Measurements from ENCODE around the gene GCLM.
"Not testable (repeated sequence)": the region's sequence is repeated elsewhere in the genome, so short reads cannot be mapped to it uniquely, and the experiment has no call there.

GCLM gene

GRCh38 chr1:93909146-93910050 is at the start of gene GCLM:
Gene GCLM (minus strand): TSS chr1:93909430. CDS start chr1:93909163, 267 bp downstream.
- peak; percentile 96 for DNase-seq (ENCODE audit: low spot score)

GRCh38 chr1:93958726-93959100 is 49.5 kb upstream of the GCLM start:
- DNase-seq (ENCODE audit: low spot score): no peak

DNA sequence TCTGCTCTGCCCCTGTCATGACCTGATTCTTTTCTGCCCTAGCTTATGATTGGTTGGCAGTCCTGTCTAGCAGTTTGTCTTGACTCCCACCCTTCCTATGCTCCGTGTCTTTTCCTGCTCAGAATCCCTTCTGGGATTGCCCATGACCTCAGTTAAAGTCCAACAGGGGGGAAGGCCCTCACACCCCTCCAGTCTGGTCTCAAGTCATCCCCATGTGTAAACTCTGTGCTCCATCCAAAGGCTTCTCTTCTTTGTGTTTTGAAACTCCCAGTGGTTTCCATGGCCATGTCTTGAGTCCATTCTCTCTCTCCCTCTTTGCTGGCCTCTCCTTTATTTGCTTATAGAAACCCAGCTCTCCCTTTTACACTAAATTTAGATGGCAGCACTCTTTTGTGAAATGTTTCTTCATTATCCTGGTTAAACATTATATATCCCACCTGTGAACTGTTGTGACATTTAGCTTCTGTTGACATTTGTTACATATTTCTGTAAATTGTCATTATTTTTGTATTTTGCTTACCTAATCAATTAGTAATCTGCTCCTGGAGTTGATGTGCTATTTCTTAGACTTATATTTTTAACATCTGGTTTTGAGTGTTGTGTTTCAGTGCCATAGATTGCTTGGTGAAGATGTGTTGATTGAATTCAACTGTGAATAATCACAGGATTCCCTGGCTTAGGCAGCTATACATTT is 48.9 kb upstream of the GCLM start:
- DNase-seq (ENCODE audit: low spot score): no peak

DNA sequence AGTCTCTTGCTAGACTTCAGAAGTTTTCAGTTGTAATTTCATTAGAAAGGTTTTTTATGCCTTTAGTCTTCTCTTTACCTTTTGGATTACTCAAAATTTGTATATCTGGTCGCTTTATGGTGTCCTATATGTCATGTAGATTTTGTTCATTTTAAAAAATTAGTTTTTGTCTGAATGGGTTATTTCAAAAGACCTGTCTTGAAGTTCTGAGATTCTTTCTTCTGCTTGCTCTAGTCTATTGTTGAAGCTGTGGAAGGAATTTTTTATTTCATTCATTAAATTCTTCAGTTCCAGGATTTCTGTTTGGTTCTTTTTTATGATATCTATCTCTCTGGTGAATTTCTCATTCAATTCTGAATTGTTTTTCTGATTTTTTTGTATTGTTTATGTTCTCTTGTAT is 46.5 kb upstream of the GCLM start:
- DNase-seq (ENCODE audit: low spot score): no peak

- not testable (repeated sequence) for DNase-seq (ENCODE audit: low spot score)
Measured at GRCh38 chr1:93947002-93947686, 37.9 kb upstream of the GCLM start.

- no peak for DNase-seq (ENCODE audit: low spot score)
Measured at GRCh38 chr1:93938461-93939145, 29.4 kb upstream of the GCLM start.

GRCh38 chr1:93937997-93938396 is 28.8 kb upstream of the GCLM start:
- DNase-seq (ENCODE audit: low spot score): no peak

- no peak for DNase-seq (ENCODE audit: low spot score)
Measured at GRCh38 chr1:93925206-93925605, 16.0 kb upstream of the GCLM start.

GRCh38 chr1:93919780-93920179 is 10.6 kb upstream of the GCLM start:
- DNase-seq (ENCODE audit: low spot score): no peak

DNA sequence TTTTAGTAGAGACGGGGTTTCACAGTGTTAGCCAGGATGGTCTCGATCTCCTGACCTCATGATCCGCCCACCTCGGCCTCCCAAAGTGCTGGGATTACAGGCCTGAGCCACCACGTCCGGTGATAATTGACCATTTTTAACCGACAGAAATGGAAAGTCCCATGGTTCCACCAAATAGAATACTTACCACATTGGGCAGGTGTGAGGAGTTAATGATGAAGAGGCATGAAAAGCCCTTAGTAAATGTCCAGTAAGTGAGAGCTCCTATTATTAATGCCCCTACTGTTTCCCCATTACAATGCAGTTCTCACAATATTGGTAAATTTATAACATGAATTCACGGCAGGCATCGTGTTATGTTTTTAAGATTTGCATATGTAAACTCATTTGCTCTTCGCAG is 8.1 kb upstream of the GCLM start:
- no peak for DNase-seq (ENCODE audit: low spot score)

DNA sequence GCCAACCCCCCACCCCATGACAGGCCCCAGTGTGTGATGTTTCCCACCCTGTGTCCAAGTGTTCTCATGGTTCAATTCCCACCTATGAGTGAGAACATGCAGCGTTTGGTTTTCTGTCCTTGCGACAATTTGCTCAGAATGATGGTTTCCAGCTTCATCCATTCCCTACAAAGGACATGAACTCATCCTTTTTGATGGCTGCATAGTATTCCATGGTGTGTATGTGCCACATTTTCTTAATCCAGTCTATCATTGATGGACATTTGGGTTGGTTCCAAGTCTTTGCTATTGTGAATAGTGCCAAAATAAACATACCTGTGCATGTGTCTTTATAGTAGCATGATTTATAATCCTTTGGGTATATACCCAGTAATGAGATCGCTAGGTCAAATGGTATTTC is 1.6 kb upstream of the GCLM start:
- not testable (repeated sequence) for DNase-seq (ENCODE audit: low spot score)

- no peak for DNase-seq (ENCODE audit: low spot score)
Measured at GRCh38 chr1:93910305-93910704, 1.1 kb upstream of the GCLM start.

DNA sequence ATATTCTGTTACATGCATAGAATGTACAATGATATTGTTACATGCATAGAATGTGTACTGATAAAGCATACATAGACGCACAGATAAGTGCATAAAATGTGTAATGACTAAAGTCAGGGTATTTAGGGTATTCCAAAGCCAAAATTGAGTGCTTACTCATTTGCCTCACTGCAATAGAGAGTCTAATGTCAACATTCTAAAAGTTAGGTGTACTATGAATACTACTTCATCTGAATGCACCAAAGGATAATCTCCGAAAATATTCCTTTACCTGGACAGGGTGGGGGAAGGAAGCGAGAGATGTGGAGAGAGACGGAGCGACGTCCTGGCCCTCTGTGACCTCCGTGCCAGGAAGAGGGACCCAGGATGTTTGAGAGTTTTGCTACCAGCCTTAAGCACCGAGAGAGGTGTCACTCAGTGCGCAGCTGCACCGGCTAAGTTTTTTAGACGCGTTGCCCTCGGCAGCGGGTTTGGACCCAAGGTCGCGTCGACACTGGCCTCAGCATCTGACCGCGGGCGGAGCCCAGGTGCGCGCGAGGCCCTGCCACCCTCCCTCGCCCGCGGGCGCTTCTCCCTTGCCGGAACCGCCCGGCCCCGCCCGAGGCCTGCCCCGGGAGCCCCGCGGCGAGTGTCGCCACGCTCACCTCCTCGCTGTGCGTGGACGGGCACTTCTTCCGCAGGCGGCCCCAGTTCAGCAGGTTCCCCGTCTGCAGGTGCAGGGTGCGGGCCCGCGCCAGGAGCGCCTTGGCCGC is 660 bp downstream of the GCLM start:
- peak; percentile 32 for DNase-seq (ENCODE audit: low spot score)

DNA sequence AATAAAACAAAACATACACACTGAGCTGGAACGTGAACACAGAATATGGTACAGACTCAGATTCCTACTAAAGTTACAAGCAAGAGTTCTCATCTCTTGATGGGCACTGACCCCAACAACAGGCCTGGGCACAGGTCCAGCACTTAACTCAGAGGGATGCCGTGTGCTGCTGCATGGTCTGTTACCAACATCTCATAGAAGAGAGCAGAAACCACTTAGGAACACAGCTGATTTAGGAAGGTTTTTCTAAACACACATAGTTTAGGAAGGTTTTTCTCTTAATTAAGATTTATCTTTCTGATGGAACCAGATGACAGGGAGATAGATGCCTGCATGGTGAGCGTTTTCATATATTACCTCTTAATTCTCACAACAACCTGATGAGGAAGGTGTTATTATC is 1.5 kb downstream of the GCLM start:
- no peak for DNase-seq (ENCODE audit: low spot score)

- DNase-seq (ENCODE audit: low spot score): no peak
Measured at GRCh38 chr1:93906480-93906879, 2.8 kb downstream of the GCLM start.

- no peak for DNase-seq (ENCODE audit: low spot score)
Measured at GRCh38 chr1:93905734-93906133, 3.5 kb downstream of the GCLM start.

DNA sequence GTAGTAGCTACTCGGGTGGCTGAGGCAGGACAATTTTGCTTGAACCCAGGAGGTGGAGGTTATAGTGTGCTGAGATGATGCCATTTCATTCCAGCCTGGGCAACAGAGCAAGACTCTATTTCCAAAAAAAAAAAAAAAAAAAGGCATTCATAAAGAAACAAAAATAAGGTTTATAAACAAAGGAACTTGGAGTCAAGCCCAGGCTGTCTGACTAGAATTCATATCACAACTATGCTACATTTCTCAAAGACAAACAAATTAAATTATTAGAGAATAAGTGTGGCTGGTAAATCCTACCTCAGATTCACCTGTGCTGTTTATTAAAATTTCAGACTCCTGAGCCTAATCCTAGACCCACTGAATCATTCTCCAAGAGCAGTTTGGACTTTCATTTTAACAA is 4.2 kb downstream of the GCLM start:
- DNase-seq (ENCODE audit: low spot score): no peak

- no peak for DNase-seq (ENCODE audit: low spot score)
Measured at GRCh38 chr1:93904228-93904627, 5.0 kb downstream of the GCLM start.

DNA sequence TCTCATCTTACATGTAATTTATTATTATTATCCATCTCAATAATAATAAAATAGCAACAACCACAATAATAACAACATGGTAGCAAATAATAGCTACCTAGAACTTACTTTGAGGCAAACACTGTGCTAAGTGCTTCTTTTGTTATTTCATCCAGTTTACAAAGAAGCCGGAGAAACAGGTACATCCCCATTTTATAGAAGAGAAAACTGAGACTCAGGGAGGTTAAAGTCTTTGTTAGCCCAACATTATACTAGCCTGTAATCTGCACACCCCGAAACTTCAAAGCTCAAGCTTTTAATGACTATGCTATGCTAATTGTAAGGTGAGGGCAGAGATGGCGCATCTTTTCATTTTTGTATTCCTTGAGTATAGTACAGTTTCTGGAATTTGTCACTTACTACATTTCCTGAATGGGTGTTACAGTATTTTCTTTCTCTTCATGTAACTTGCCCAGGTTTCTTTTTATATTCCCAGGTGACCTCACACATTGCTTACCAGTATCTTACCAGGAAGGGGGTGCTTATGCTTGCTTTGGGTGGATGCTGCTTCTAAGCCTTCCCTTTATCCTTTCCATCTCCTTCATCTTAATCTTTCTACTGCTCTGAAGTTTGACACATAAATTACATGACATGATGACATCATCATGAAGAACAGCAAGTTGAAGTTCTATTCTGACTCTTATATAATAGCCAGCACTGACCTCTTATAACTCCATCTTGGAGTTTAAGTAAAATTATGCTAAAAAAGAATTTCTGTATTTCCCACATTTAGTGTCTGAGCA is 8.3 kb downstream of the GCLM start:
- DNase-seq (ENCODE audit: low spot score): no peak

GRCh38 chr1:93899543-93900207 is 9.6 kb downstream of the GCLM start:
- no peak for DNase-seq (ENCODE audit: low spot score)
